HG02885 (cell line): ENCODE measurements around the gene TRAF3IP1.
"Not testable (repeated sequence)": the region's sequence is repeated elsewhere in the genome, so short reads cannot be mapped to it uniquely, and the experiment has no call there.

Experiments
- ATAC-seq: cut with Tn5 transposase; IDR thresholded peaks from one replicate; pipeline ENCODE4 v1.9.1; 2021; ENCODE audit warnings: mild to moderate bottlenecking; ENCODE audit not compliant: unreplicated experiment, poor library complexity

The TRAF3IP1 gene

DNA sequence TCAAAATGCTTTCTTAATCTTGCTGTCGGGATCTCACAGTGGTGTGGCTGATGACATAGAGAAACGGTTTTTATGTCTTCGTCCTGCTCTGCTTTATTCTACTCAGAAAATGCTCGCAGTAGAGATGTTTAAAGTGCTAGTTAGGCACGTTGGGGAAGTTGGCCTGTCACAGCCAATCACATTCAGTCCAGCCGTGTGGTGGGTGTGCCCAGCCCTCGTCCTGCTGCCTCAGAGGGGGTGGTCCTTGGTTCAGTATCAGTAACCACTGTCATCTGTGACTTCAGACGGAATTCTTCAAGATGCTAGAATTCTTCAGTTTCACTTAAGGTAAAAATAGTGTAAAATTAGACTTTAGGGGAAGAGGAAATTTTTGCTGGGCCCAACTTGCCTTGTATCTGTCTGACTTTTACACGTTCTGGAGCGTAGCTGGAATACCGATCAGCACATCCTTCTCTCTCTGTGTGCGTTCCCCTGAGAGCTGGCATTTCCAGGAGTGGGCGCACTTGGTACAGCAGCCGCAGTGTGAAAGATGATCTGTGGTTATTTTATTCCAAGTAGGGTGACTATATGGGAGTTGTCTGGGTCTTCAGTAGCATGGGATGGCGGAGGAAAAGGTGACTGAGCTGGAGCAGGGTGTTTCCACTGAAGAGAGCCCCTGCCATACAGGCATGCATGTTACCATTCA, 18.5 kb downstream of the TRAF3IP1 start:
- no peak for ATAC-seq

DNA sequence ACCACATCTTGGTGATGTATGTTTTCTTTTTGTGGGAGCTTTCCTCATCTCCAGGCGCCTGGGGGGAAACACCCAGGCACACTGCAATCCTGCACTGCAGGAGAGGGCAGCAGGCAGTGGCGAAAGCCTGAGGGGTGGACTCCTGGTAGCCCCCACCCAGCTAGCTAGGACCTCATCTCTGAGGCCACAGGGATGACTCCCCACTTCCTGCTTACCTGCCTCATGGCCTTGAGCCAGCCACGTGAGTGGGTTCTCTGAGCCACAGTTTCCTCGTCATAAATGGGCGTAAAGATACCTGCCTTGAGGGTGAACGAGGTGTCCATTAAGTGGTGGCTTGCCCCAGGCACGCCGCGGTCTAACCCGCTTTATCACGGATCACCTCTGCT, 19.1 kb downstream of the TRAF3IP1 start:
- ATAC-seq: no peak

DNA sequence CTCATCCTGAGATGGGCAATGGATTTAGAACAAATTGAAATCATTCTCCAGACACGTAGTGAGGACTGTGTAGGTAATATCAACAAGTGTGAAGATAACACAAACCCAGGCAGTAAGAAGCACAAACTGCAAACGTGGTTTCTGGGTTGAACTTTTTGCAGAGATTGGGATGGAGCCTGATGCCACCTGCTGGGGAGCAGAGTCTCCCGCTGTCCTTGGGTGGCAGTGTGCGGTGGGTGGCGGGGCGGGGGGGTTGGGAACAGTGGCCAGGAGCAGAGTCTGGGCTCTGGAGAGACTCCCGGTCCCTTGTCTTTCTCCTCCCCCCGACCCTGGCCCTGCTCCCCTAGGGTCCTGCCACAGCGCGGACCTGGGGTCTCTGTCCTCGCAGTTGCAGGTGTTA, 19.5 kb downstream of the TRAF3IP1 start:
- no peak for ATAC-seq

DNA sequence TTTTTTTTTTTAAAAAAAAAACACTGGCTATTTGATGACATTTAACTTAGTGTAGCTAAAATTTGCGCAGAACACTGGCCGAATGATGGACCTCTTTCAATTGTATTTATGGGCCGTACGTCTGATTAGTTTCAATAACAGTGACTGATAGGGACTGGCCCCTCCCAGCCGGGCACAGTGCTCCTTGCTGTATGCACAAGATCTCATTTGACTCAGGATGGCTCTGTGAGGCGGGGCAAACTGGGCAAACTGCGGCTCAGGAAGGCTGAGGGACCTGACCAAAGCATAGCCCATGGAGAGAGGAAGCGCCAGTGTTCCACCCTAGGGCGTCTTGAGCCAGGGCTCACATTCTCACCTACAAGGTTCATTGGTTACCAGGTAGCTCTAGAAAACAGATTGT, 21.2 kb downstream of the TRAF3IP1 start:
- no peak for ATAC-seq

DNA sequence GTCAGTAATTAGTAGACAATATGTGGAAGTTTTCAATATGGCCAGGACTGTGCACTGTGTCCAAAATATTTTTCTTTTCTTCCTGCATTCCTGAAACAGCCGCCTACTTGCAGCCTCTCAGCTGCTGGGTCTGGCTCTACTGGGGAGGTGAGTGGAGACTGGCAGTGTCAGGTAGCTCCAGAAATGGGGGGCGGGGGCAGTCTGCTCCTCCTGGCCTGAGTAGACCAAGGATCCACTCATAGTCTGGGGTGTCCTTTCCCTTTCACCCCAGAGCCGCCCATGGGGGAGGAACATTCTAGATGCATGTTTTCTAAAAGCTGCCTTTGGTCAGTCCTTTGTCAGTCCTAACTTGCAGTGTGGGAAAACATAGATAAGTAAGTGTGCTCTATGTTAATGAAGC, 23.7 kb downstream of the TRAF3IP1 start:
- no peak for ATAC-seq

DNA sequence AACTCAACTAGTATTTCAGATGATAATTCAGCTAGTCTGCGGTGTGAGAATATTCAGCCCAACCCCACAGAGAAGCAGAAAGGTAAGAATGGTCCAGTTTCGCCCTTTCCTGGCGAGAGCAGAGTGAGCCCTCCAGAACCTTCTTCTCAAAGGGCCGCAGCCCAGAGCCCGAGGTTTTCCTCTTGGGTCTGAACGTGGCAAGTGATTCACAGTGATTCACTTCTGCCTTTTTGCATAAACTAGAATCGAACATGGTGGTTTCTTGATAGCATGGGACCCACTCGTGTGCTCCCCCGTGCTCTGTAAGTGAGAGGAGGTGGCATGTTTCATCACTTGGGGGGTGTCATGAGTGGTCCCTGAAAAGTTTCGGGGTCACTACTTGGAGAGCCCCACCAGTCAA, 24.2 kb downstream of the TRAF3IP1 start:
- no peak for ATAC-seq

DNA sequence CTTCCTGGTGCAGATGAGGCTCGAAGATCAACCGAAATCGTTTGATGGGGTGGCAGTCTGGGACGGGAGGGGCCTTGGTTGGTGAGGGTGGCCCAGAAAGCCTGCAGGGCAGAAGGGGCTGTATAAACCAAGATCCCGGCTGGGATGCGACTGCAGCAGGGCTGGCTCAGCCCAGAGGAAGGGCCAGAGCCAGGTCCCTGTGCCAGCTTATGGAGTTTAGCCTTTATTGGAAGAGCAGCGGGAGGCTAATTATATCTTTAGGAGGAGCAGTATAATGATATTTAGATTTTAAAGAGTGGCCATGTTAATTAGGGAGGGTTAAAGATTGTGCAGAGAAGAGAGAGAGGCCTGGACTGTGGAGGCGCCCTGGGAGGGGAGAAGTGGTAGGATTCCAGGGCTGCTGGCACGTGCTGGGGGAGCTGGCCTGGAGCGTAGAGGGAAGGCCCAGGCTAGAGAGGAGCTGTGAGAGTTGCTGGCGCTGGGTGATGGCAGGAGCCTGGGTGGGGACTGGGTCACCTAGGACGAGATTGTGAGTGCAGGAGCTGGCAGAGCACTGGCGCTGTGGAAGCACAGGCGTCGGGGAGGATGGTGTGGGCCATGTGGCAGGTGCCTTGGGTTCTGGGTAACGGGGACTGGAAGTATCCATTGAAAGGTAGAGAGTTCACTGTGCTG, 25.1 kb downstream of the TRAF3IP1 start:
- no peak for ATAC-seq

DNA sequence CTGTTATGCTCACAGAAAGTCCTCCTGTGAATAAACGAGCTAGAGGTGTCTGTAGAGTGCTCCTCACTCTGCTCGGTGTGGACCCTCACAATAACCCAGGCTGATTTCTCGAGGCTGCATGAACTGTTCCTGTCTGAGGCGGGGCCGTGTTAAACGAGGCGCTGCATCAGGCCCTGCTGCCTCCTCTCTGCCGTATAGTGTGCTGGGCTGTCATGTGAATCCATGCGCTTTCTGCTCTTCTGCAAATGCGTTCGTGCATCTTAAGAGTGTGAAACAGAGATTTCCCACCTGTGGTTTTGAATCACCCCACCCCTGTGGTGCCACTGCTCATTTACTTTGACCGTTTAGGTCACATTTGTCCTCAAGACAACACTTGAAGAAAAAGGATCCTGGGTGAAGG, 26.2 kb downstream of the TRAF3IP1 start:
- peak; percentile 49 for ATAC-seq

DNA sequence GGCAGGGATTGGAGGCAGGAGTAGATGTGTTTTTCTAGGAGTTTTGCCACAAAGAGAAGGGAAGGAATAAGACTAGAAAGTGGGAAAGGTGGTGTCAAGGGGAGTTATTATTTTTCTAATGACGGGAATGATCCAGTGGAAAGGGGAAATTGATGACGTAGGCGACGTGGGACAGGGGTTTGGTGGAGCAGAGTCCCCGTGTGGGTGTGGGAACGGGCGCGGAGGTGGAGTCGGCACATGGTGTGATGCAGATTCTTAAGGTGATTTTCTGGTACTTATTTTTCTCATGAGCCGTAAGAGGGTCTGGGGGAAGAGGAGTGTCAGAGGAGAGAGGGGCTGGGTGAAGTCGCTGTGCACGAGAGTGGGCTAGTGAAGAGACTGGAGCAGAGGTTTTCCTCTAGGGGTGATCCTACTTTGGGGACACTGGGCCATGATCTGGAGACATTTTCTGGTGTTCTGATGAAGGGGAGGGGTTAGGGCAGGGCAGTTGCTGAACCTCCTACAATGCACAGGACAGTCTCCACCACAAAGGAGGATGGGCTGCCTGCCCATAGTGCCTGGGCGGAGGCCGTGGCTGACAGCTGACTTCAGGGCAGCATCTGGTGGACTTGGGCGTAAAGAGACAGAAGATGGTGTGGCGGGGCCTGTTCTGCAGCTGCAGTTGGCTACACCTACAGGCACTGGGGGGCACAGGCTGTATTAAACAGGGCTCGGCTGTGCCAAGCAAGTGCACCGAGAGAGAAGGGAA, 30.0 kb downstream of the TRAF3IP1 start:
- no peak for ATAC-seq

DNA sequence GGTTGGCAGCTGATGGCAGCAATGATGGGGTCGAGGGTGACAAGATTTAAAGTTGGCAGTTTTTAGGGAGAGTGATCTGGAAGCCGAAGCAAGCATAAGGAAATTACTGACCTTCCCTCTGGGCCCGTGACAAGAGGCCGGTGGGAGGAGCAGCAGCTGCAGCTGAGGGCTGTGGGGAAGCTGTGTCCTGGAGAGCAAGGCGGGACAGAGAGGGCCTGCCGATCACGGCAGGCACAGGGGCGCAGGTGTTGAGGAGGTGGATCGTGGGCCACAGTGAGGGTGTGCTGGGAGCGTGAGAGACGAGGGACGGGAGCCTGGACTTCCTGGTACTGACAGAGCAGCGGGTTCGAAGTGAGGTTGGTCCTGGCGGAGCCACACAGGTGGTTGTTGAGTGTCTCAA, 31.0 kb downstream of the TRAF3IP1 start:
- ATAC-seq: no peak

DNA sequence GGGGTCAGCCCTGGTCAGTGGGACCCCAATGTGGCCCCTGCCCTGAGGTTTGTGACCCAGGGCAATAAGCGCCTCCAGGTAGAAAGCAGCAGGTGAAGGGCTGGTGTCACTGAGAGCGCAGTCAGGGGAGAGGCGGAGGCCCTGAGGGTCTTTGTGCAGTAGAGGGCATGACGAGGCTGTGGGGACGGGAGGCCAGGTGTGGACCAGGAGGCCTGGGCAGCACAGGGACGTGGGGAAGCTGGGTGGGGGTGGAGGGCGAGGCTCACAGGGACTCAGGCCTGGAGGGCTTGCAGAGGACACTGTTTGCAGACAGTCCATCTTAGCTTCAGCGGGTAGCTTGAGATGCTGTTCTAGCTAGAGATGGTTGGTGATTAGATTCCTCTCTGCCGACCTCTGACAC, 32.0 kb downstream of the TRAF3IP1 start:
- no peak for ATAC-seq

DNA sequence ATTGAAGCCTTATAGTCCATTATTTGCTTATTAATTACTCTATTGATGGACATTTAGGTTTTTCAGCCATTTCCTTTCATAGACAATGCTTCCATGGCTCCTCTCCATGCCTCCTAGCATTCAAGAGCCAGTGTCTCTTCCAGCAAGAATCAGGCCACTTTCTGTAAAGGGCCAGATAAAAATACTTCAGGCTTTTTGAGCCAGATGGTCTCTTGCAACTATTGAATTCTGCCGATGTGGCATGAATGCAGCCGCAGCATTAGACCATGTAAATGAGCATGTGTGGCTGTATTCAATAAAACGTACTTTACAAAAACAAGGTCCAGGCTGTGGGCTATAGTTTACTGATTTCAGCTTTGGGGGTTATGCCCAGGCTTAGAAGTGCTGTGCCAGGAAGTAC, 38.5 kb downstream of the TRAF3IP1 start:
- ATAC-seq: no peak

DNA sequence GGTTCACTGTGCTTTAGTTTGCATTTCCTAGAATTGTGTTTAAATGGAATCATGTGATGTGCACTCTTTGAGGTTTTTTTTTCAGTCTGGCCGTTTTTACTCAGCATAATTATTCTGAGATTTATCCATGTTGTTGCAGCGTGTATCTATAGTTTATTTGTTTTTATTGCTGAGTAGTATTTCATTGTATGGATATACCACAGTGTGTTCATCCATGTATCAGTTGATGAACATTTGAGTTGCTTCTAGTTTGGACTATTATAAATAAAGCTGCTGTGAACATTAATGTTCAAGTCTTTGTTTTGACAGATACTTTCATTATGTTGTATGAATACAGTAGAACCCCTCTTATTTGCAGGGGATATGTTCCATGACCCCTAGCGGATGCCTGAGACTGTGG, 39.1 kb downstream of the TRAF3IP1 start:
- ATAC-seq: no peak

DNA sequence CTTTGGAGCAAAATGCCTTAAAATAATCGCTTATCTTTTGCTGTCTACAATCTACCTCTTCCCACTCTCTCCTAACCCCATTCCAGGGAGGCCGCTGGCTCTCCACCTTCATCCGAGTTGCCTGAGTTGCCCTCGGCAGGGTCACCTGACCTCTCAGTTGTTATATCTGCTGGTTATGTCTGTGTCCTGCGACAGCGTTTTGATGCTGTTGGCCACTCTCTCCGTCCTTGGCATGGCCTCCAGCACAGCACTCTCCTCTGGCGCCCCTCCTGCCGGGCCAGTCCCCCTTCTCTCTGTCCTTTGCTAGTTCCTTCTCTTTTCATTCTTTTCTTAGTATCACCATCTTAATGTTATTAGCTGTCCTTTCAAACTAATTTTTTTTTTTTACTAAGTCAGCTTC, 41.6 kb downstream of the TRAF3IP1 start:
- no peak for ATAC-seq

DNA sequence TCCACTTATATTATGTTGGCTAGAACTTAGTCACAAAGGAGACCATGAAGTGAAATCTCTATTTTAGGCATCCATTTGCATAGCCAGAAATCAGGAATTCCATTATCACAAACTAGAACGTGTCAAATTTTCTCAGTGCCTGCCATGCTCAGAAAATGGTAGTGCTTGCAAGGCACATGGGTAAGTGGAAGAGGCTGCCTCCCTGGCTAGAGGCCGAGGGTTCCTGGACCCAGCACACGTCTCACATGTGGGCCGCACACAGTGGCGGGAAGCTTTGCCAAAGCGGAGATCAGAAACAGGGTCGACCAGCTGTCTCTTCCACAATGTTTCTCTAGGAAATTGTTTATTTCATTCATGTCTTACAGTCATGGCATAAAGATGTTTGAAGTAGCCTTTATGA, 42.3 kb downstream of the TRAF3IP1 start:
- no peak for ATAC-seq

DNA sequence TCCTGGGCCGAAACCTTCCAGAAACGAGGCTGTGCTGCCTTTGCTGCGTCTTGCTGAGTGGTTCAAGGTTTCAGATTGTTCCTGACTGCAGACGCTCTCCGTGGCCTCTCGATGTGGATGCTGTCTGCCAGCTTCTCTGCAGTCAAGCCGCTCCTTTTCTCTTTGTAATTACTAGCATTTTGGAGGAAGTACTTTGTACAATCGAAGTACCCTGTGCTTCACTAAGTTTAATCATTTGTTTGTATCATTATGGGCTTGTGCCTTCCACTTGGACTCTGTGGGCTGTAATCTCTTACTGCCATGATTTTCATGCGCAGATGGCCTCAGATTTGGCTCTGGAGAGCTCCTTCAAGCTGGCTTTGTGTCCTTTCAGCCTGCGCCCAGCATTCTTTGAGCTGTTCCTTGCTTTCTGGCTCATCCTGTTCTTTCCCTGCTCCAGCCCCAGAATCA, 49.3 kb downstream of the TRAF3IP1 start:
- no peak for ATAC-seq

DNA sequence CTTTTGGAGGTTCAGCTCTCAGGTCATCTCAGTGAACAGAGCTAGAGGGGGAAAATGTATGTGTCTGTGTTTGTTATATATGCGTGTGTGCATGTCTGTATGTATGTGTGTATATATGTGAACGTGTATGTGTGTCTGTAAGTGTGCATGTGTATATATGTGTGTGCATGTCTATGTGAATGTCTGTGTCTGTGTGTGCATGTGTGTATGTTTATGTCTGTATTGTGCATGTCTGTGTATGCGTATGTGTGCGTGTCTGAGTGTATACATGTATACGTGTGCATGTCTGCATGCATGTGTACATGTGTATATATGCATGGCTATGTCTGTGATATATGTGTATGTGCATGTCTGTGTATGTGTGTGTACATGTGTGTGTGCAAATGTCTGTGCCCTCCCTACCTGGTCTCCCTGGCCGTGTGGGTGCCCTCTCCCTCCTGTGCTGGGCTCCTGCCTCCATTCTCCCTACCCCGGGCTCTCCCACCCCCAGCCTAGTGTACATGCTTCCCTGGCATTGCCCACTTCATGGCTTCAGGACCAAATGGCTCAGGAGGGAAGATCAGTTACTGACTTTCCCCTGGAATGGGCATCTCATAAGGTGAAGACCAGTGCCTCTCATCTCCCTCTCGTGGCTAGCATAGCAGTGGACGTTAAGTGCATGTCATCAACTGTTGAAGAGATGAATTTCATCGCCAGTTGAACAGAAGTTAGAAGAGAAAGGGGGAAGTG, 49.9 kb downstream of the TRAF3IP1 start:
- no peak for ATAC-seq

DNA sequence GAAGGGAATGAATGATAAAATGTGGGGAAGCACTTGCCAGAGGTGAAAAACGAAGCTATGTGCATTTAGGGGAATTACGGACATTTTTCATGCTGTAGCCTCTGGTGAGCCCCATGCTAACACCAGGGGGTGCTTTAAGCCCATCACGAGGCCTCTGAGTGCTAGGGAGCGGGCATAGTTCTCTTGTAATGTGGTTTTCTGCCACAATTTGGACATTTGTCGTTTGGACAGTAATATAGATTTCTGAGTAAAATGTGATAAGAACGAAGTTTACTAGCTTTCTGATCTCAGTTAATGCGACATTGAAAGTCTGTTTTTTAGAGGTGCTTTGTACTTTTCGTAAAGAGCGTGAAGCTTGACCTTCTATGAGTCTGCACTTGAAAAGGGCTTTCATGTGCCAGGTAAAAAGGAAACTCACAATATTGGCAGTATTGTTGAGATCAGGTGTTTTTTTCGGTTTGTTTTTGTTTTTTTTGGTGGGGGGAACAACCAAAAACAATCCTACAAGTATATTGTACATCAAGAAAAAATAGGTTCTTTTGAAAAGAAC, 50.6 kb downstream of the TRAF3IP1 start:
- no peak for ATAC-seq

DNA sequence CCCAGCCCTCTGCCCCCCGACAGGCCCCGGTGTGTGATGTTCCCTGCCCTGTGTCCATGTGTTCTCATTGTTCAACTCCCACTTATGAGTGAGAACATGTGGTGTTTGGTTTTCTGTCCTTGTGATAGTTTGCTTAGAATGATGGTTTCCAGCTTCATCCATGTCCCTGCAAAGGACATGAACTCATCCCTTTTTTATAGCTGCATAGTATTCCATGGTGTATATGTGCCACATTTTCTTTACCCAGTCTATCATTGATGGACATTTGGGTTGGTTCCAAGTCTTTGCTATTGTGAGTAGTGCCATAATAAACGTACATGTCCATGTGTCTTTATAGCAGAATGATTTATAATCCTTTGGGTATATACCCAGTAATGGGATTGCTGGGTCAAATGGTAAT, 52.0 kb downstream of the TRAF3IP1 start:
- not testable (repeated sequence) for ATAC-seq

DNA sequence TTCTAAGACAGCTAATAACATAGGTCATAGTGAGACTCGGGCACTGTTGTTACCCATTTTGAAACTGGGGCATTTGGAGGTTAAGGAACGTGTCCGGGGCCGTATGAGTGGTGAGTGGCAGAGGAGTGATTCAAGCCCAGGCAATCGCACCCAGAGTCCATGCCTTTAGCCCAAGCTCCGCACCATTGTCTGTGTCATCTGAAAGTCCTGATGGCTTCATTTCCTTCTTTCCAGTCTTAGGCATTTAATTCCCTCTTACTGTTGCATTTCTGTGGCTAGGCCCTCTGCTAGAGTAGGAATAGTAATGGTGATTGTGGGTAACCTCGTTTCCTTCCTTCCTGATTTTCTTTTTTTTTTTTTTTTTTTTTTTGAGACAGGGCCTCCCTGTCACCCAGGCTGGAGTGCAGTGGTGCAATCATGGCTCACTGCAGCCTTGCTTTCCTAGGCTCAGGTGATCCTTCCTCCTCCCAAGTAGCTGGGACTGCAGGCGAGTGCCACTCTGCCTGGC, 56.6 kb downstream of the TRAF3IP1 start:
- no peak for ATAC-seq
